NCI-H526 (cell line): ENCODE measurements around the gene MKLN1.
A peak's percentile ranks its signal among the peaks of the same experiment; 100 is the strongest.
"Not testable (repeated sequence)": the region's sequence is repeated elsewhere in the genome, so short reads cannot be mapped to it uniquely, and the experiment has no call there.

Experiments
- DNase-seq, 2 experiments: peaks; one replicate each; lab custom pipeline; 2025; lab: John Stamatoyannopoulos, UW

Gene MKLN1

DNA sequence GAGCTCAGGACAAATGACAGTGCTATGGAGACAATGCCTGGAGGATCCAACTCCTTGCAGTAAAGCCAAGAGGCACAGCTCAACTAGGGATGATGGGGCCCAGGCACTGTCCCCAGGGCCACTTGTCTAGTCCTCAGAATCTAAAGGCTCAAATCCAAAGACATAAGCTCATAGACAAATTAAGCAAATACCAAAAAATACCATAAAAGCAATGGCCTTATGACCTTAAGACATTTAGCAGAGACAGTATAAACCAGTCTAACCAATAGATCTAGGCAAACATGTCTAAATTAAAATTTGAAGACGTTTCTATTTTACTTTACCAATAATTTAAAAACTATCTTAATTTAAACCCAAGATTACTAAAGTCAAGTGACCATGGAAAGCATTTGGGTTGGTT, 14.8 kb upstream of the MKLN1 start:
- DNase-seq: no peak

DNA sequence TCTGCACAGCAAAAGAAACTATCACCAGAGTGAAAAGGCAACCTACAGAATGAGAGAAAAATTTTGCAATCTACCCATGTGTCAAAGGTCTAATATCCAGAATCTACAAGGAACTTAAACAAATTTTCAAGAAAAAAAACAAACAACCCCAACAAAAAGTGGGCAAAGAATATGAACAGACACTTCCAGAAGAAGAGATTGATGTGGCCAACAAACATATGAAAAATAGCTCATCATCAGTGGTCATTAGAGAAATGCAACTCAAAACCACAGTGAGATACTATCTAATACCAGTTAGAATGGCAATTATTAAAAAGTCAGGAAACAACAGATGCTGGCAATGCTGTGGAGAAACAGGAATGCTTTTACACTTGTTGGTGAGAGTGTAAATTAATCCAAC, 7.1 kb upstream of the MKLN1 start:
- DNase-seq: no peak

DNA sequence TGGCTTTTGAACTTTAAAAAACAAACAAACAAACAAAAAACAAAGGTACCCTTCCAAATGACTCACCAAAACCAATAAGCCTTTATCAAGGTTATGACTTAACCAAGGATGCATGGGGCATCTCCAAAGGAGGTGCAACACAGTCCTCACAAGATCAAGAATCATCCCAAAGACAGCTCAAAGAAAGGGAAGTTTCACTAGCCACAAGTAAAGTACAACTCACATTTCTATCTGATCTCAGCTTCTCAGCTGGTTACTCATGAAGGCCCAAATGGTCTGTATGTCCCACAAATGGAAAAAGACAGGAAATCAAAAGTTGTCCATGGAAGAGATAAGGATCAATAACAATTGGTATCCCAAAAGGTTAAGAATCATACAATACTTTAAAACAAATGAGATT, 6.0 kb upstream of the MKLN1 start:
- DNase-seq: no peak

DNA sequence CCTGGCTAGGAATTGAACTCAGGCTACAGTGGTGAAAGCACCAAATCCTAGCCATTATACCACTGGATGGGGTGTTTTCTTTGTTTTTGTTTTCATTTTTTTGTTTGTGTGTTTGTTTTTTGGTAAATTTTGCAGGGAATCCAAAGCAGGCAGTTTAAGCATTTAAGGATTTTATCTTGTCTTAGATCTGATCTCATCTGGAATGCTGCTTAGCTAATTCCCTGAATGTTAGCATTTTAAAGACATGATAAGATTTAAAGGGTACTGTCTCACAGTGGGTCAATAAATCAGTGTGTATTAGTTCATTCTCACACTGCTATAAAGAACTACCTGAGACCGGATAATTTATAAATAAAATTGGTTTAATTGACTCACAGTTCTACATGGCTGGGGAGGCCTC, 5.6 kb upstream of the MKLN1 start:
- DNase-seq: no peak

DNA sequence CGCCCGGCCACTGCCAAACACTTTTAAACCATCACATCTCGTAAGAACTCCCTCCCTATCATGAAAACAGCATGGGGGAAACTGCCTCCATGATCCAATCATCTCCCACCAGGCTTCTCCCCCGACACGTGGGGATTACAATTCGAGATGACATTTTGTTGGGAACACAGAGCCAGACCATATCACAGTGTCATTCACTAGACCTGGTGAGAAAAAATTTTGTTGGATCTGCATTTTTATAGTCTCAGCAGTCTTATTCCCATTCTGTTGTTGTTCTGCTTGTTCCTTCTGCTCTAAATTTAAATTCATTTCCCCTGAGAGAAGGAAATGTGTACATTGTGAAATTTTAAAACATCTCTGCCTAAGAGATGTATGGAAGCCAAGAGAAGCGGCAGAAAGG, 4.8 kb upstream of the MKLN1 start:
- DNase-seq: no peak

DNA sequence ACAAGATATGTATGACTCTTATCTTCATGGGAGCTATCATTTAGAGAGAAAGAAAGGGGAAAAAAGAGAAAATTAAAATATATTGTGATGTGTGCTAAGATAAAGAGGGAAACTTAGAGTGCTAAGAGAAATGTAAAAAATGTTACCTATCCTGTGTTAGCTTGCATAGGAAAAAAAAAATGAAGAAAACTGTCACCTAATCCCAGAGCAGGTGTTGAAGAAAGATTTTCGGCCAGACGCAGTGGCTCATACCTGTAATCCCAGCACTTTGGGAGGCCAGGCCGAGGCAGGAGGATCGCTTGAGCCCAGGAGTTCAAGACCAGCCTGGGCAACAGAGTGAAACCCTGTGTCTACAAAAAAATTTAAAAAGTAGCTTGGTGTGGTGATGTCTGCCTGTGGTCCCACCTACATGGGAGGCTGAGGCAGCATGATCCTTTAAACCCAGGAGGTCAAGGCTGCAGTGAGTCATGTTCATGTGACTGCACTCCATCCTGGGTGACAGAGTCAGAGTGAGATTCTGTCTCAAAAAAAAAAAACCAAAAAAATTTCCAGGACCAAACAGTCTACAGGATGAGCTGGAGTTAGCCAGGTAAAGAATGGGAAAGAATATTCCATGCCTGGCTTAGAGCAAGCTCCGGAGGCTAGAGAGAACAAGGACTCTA, 2.4 kb upstream of the MKLN1 start:
- DNase-seq: no peak

DNA sequence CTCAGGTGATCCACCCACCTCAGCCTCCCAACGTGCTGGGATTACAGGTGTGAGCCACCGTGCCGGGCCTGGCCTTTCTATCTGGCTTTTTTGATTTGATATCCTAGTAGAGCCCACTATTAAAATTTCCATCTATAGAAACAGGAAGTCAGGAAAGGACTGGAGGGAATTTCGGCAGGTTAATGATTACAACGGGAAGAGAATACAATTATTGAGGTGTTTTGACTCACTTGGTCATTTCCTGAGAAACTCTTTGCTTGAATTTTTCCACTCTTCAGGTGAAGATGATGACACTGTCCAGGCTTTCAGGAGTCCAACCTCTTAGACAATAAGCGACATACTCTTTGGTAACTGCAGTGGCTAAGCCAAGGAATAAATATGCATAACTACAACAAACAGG, 1.1 kb upstream of the MKLN1 start:
- DNase-seq: no peak

DNA sequence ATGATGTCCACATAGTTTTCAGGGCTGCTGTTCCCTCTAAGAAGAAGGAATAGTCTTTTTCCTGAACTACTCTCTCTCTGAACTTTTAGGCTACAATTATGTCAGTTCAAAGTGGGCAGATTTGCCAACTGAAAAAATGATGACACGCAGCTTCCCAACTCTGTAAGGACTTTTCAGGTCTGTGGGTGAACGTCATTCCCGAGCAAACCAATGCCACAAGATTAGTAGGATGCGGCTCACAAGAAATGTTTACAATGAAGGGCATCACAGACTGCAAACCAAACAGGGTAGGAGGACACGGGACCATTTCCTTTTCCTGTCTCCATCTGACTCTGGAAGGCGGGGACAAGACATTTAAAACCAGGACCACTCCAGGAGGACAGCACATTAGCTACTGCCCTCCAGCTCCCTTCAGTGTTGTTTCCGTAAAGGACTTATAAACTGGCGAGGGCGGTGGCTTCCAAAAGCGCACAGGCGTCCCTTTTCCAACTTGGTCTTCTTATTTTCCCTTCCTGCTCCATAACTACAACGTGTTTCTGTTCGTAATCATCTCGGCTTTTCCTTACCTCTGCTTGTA, 539 bp upstream of the MKLN1 start:
- DNase-seq: peak; percentile 76 to 80

DNA sequence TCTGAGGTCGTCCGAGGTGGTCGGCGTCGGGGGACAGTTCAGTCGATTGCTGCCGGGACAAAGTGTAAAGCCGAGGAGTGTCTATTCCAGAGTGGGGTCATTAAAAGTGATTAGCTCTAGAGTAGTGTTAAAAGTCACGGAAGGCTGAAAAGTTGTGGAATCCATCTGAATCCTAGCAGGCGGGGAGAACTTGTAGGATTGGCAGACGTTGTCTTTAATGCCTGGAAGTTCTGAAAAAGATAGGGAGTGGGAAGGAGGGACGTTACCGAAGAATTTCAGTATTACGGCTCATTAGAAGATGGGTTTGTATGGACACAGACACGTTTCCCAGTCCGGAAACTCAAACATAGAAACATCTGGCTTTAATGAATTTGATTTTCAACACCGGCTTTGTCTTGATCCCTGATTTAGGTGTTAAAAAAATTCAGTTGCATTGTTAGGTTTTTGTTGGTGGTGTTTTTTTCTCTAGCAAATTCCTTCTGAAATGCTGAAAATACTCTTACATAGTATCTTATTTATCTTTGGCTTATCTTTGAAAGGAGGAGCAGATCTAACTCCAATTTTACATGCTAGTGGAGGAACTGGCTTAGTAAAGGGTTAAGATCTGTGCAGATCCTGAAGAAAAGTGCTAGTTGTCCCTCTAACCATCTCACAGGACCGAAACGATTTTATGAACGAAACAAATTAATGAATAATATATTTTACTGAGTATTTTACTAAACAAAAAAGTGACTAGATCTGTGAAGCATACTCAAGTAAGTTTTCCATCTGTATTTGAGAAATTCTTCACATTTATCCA, 900 bp downstream of the MKLN1 start:
- DNase-seq: peak; percentile 38 to 48

DNA sequence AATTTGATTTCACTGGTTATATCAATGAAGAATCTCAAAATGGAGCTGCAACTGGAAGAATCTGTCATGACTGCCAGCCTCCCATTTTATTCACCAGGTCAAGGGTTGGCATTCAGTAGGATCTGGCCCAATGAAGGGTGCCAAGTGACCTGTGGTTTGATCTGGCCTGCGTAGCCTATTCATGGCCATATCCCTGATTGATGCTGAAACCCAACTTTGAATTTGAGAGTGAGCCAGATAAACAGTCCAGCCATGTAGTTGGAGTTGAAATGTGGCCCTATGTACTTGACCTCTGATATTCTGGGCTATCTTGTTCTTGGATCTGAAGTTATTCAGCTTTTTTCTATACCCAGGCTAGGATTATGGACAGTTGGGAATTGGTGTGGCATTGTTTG, 1.5 kb downstream of the MKLN1 start:
- no peak for DNase-seq

DNA sequence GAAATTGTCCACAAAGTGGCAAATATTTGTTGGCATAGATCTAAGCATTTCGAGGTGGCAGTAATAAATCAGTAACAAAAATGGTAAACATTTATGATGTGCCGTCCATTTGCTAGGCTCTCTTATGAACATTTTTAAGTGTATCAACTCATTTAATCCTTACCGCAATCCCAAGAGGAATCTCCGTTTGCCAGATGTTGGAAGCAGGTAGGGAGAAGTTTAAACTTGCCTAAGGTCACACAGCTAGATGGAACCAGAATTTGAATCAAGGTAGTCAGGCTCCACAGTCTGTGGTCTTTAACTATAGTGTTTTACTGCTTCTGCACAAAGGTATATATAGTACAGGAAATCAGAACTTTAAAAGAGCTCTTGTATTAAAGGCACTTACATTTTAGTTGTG, 2.6 kb downstream of the MKLN1 start:
- DNase-seq: no peak

DNA sequence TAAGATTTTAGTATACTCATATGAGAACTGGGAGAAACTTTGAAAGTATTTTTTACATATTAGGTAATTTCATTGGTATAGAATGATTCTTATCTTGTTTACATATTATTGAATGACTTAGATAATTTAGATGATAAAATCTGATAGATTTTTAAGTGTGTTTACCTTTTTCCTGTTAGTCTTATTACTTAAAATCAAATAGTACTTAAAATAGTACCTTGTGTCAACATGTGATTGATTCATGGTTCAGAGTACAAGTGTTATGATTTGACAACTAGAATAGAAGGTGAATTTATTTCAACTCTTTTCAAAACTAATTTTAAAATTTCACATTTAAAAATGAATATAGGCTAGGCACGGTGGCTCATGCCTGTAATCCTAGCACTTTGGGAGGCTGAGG, 4.1 kb downstream of the MKLN1 start:
- no peak for DNase-seq

DNA sequence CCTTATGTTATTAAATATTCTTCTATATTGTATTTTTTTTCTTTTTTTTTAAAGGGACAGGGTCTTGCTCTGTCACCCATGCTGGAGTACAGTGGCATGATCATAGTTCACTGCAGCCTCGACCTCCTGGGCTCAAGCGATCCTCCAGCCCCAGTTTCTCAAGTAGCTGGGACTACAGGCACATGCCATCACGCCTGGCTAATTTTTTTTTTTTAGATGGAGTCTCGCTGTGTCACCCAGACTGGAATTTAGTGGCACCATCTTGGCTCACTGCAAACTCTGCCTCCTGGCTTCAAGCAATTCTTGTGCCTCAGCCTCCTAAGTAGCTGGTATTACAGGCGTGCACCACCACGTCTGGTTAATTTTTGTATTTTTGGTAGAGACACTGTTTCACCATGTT, 5.1 kb downstream of the MKLN1 start:
- DNase-seq: not testable (repeated sequence)

DNA sequence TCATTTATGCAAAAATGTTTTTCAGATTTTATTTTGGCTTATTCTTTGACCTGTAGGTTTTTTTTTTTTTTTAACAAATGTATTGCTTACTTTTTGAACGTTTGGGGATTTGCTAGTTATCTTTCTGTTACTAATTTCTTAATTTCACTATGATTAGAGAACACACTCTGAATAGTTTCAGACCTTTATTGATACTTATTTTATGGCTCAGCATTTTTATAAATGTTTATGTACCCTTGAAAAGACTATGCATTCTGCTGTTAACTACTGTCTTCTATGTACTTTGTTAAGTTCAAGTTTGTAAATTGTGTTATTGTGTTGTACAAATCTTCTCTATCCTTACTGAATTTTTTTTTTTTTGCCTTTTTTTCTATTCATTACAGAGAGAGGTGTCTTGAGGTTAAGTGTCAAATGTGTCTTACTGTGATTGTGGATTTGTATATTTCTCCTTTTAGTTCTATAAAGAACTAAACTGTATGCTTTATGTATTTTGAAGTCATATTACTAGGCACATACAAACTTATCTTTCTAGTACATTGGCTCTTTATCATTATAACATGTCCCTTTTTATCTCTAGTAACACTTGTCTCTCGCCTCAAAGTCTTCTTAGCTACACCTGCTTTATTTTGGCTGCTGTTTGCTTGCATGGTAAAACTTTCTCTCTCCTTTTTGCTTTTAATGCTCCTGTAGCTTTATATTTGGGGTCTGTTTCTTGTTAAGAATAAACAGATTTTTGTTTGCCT, 8.1 kb downstream of the MKLN1 start:
- no peak for DNase-seq

DNA sequence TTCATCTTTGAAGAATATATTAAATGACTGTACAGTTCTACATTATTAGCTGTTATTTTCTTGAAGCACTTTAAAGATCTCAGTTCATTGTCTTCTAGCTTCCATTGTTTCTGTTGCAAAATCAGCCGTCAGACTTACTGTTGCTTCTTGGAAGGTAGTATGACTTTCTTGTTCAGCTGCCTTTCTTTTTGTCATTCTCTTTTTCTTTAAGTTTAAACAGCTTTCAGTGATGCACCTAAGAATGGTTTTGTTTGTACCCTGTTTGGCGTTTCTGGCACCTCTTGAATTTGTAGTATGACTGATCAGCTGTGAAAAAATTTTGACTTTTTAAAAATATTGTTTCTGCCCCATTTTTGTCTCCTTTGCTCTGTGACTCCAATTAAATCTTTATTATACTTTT, 9.3 kb downstream of the MKLN1 start:
- no peak for DNase-seq

DNA sequence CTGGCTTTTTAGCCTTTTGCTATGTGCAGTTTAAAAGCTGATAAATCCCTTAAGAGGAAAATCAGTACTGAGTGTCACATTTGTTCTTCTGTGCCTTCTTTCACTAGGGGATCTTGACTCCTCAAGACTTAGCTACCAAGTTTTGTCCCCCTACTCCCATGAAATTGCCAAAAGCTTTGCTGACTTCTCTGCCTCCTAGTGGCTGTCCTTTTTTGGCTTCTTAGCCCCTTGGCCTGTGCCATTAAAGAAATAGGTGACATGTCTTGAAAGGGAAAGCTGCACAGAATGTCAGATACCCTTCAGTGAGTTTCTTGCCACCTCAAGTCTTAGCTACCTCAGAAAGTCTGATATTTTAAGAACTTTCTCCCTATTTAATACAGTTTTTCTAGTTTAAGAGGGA, 10.5 kb downstream of the MKLN1 start:
- no peak for DNase-seq

DNA sequence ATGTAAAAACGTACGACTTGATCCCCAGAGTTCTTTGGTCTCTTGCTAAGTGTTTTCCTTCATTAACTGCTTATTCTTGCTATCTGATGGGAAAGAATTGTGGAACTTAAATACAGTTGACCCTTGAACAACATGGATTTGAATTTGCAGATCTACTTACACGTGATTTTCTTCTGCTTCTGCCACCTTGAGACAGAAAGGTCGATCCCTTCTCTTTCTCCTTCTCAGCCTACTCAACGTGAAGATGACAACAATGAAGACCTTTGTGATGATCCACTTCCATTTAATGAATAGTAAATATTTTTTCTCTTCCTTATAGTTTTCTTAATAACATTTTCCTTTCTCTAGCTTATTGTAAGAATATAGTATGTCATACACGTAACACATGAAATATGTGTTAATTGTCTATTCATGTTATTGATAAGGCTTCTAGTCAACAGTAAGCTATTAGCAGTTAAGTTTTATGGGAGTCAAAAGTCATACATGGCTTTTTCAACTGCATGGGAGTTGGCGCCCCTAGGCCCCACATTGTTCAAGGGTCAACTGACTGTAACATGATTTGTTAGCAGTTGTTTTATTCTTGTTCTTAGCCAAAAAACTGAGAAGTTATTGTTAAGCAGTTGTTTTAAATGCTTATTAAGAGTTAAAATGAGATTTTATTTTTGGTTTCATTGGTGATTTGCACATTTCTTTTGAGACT, 11.2 kb downstream of the MKLN1 start:
- DNase-seq: no peak

DNA sequence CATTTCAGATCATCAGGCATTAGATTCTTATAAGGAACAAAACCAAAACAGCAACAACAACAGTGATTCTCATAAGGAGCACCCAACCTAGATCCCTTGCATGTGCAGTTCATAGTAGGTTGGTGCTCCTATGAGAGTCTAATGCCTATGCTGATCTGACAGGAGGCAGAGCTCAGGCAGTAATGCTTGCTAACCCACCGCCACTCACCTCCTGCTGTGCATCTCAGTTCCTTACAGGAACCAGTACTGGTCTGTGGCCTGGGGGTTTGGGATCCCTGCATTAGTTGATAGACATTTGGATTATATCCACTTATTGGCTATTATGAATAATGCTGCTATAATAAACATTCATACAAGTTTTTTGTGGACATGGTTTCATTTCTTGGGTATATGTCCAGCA, 14.0 kb downstream of the MKLN1 start:
- DNase-seq: no peak

DNA sequence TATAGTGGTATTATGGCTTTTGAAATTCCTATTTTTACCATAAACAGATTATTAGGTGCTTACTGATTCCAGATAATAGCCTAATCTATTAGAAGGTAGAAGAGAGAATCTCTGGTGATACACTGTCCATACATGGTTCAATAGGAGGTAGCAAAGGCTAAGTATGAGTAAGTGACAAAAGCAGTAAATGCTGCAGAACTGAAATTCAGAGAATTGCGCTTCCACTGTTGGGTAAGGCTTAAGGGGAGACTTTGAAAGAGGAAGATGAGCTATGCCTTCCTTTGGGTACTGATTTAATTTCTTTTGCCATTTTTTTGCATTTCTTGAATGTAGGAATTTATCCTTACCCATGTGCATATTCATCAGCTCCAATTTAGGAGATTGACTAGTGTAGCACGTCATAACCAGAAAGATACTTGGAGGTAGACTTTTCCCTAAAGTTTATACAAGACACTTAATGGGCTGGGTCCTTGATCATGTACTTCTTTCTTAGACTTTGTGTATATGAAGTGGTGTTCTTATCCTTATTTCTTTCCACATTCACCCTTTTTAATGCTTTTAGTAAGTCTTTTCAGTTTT, 15.3 kb downstream of the MKLN1 start:
- DNase-seq: no peak

DNA sequence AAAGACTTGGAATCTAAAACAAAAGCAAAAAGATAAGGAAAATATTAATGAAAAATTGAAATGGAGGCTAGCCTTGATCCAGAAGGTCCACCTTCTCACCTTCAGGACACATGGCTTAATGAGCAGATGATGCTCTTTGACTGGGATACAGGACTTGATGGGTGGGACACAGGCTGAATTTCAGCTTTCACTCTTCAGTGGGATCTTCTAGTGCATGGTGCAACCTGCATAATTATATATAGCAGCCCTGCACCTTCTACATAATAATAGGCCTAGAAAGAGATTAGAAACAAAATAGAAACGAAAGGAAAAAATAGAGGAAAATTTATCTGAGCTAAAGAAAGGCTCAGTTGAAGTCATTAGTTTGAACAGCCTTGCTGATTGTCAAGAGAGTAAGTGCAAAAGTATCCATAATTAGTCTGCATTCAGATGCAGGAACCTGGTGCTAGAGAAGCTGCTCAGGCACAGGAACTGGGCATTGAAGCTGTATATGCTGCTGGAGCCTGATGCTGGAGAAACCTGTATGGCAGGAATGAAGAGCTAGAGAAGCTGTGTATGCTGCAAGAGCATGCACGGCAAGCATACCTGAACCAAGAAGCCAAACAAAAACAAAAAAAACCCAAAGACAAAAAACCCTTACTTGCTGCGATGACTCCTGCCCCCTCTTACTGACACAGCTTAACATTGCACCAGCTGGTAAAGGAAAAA, 19.4 kb downstream of the MKLN1 start:
- peak in 1 of 2 experiments; percentile 33 for DNase-seq

DNA sequence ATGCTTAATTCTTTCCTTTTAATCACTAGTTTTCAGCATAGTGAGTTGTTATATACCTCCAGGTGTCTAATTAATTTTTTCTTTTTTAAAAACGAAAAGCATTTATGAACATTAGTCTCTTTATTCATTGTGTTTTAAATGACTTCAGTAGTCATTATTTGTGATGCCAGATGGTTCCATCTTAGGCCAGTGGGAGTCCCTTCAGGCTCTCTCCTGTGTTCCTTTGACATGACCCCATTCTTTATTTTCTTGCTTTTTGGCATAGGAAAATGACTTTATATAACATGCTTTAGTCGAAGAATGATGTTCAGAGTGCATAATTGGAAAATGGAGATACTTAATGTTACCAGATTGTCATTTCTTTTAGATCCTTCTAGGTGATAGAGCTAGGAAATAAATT, 24.4 kb downstream of the MKLN1 start:
- no peak for DNase-seq
